GM18907 (cell line): ENCODE data around the gene MYL4.
"Not testable (repeated sequence)": the region's sequence is repeated elsewhere in the genome, so short reads cannot be mapped to it uniquely, and the experiment has no call there.

ENCODE experiments used
- ATAC-seq: cut with Tn5 transposase; IDR thresholded peaks from one replicate; pipeline ENCODE4 v1.9.1; 2021; ENCODE audit warnings: mild to moderate bottlenecking, moderate library complexity; ENCODE audit not compliant: unreplicated experiment

Gene MYL4

DNA sequence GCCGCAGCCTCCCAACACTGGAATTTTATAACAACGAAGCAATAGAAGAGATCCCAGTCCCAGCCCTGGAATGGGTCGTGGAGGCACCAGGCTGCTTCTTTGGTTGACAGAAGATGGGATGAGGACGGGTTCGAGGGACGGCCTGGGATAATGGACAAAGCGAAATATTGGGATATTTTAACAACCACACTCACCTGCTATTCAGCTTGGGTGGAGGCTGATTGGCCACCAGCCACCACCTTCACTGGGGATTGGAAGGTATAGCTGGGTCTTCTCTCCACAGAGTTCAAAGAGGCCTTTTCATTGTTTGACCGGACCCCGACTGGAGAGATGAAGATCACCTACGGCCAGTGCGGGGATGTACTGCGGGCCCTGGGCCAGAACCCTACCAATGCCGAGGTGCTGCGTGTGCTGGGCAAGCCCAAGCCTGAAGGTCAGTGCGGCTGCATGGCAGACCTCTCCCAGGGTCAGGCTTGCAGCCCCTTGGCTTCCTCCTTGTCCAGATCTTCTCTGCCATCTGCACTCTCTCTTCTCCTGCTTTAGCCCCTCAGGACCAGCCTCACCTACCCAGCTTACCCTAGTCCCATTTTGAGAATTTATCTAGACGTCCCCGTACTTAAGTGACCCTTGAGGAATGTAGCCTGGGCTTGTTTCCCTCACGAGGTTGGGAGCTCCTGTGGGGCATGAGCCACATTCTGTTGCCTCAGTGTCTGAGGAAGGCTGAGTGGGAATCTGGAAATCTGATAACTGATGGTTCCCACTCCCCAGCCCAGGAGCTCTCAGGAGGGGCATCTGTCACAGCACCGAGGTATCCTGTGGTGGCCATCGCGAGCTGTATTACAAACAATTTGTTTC lies 10.7 kb downstream of the MYL4 start:
- no peak for ATAC-seq

DNA sequence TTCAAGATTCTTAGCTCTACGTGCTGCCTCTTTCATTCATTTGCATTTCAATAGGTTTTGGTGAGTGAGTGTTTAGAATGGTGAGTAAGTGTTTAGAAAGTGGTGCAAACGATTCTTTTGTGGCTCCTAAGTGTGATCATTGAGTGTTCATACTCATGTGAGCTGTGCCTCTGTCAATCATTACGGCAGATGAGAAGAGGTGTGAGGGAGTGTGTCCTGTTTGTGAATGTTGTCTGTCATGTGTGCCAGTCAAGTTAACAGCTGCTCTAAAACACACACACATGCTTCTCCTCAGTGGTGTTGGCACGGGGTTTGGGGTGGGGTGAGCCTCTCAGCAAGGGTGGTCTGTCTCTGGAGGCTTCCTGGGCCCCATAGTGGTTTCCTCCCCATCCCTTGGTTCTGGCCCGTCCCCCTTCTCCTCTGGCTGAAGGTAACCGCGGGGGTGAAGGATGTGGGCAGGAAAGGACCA lies 11.4 kb downstream of the MYL4 start:
- no peak for ATAC-seq

DNA sequence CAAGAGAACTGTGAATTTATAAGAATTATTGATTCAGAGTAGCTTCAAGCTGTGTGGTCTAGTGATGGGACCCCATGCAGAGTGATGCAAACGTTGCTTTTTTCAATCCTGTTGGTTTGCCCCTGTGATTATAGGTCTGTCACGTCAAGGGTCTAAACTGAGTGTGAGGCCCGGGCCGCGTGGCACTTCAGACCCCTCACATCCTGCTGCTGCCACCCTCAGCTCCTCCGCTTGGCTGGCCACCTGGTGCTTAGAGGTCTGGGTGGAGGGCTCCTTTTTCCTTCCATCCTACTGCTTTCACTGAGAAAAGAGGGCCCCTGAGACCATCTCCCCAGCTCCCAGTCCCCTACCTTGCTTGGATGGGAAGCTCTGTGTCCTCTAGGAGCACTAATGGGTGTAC lies 12.0 kb downstream of the MYL4 start:
- ATAC-seq, result no peak

DNA sequence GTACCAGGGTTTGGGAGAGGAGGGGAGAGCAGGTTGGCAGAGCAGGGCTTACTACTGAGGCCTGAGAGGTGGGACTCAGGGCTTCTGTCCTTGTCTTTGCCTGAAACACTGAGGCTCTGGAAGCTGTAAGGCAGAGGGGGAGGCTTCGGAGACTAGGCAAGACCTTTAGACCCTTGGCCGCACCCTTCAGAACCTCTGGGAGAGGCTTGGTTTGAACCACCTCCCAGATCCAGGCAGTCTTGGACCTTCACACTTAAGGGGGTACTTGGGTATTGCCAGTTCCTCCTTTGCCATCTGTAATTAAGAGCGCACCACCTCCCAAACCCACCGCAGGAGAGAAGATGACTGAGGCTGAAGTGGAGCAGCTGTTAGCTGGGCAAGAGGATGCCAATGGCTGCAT lies 12.9 kb downstream of the MYL4 start:
- ATAC-seq, result no peak

DNA sequence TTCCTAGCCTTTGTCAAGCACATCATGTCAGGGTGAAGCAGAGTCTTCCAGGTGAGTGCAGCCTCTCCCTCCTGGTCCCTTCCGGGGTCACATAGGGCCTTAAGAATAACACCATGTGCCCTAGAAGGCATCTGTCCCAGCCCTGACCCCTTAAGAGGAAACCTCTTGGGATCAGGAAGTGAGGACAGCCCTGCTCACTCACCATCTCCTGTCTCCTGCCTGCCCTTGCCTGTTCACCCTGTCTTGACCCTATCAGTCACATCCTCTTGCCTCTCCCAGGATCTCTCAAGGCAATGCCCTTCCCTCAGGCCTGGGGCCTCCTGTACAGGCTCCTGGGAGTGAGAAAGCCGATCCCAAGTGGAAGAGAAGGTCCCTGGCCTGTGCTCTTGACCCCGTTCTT lies 13.9 kb downstream of the MYL4 start:
- ATAC-seq, result no peak

DNA sequence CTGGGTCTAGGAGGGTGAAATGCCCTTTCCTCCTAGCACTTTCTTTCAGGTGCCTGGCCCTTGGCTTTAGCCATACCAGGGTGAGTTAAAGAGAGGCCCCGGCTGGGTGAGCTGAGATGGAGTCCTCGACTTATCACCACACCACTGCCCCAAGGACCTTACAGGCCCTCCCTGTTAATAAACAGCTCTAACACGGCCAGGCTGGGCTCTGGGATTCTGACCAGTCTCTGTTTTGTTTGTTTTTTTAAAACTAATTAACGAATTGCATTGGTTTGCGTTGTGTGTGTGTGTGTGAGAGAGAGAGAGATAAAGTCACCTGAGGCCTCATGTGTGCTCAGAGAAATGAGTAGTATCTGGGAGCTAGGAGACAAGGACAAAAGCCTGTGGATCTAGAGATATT lies 14.3 kb downstream of the MYL4 start:
- ATAC-seq, result no peak

DNA sequence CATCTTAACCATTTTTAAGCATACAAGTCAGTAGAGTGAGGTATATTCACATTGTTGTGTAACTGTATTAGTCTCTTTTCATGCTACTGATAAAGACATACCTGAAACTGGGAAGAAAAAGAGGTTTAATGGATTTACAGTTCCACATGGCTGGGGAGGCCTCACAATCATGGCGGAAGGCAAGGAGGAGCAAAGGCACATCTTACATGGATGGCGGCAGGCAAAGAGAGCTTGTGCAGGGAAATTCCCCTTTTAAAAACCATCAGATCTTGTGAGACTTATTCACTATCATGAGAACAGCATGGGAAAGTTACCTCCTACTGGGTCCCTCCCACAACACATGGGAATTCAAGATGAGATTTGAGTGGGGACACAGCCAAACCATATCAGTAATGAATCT lies 14.9 kb downstream of the MYL4 start:
- ATAC-seq, result not testable (repeated sequence)

DNA sequence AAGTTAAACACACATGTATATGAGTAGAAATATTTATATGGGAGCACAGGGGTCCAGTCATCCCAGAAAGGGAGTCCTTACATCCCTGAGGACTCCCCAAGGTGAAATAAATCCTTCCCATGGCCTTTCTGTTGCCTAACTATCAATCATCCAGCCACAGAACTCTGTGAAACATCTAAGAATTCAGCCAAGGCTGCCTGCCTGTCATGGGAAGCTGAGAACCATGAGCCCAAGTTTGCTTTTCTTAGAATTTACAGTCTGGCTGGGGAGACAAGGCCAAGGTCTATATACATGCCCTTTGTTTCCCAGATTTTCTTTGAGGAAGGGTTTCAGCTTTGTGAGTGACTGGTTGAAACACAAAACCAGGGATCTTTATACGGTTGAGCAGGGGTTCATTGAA lies 15.8 kb downstream of the MYL4 start:
- no peak for ATAC-seq

DNA sequence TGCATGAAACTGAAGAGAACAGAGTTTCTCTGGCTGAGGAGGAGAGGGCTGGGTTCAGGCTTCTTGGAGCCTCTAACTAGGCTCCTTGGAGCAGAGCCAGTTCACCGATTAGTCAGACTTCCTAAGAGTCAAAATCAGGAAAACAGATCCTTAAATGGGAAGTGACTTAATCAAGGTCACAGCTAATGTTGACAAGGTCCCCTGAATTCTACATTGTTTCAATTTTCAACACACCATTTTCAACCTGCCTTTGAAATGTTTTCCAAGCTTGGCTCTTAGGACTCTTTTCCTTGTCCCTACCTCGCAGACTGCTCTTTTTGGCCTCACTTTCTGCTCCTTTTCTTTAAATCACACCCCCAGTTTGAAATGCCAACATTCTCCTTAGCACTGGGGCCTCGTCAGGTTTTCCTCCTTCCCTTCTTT lies 16.3 kb downstream of the MYL4 start:
- ATAC-seq, result no peak

DNA sequence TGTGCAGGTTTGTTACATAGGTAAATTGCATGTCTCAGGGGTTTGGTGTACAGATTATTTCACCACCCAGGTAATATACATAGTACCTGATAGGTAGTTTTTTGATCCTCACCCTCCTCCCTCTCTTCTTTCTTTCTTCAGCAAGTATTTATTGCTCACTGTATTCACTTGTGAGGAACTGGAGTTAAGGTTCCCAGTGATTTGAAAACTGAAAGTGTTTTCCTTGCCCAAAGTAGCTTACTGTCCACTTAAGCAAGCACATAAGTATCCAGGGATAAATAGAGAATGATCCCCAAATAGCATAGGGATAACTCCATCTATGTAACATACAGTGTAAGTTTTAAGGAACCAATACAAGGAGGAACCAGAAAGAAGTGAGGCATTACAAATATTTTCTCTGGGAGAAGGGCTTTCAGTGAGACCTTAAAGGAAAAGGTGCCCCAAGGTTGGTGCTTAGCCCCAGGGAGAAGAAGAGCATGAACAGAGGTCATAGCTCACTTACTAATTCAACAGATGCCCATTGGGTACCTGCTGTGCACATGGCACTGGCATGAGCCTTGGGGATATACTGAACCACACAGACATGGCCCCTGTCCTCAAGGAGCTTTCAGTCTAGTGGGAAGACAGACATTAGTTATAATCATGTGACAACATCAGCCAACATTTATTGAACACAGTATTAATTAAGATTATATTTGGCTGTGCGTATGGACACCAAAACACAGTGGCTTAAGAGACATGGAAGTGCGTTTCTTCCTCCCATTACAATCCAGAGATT lies 17.0 kb downstream of the MYL4 start:
- no peak for ATAC-seq

DNA sequence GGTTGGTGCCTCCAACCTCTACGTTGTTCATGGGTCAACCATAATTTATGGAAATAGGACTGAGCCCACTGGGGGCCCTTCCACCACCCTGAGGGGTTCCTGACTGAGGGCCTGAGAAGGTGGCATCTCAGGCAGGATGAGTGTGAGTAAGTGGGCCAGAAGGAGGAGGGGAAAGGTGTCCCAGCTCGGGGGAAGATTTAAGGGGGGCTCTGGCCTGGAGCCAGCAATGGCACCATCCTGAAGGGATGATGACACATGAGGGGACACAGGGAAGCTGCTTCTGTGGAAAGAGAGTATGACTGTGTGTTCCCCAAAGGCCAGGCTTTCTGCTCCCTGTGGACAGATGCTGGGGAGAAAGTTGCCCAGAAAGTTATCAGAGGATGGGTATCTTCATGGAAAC lies 18.7 kb downstream of the MYL4 start:
- ATAC-seq, result no peak

DNA sequence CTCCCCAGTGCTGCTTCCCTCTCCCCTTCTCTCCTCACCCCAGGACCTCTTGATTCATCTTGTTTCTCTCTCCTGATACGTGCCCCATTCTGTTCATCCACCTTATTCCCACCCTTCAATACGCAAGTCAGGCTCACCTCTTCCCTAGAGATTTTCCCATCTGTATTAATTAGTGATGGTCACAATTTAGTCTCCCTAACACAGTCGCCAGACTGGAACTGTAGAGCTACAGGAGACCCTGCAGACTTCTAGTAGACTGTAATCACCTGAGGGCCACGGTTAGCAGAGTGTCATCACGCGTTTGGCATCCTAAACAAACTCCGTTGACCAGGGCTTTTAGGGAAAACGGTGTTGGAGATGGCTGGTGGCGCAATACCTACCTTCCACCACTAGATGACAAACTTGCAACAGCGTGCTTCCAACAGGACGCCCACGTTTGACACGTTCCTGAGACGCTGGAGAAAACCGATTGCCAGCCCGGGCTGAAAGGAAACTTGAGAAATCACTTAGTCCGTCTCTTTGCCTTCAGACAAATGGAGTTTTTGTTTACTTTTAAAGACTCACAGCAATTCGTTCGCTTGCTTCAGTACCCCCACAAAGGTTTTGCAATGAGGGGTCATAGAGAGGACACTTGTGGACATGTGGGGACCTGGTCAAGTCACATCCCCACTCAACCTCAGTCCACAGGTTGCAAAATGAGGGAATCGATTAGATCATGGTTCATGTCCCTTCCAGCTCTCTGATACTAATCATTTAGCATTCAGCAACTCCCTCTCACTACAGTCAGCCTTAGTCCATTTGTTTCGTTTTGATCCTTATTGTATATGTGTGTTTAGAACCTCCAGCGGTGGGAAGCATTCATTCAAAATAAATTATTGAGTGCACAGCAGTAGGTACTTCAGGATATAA lies 20.6 kb downstream of the MYL4 start:
- ATAC-seq, result no peak

DNA sequence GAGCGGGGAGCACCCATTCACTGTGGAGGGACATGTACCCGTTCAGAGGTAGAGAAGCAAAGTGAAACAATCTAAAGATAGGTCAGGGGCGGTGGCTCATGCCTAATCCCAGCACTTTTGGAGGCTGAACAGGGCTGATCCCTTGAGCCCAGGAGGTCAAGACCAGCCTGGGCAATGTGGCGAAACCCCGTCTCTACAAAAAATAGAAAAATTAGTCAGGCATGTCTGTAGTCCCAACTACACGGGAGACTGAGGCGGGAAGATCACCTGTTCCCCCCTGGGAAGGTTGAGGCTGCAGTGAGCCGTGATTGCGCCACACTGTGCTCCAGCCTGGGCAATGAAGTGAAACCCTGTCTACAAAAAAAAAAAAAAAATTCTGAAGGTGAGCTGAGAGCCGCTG lies 21.7 kb downstream of the MYL4 start:
- no peak for ATAC-seq

DNA sequence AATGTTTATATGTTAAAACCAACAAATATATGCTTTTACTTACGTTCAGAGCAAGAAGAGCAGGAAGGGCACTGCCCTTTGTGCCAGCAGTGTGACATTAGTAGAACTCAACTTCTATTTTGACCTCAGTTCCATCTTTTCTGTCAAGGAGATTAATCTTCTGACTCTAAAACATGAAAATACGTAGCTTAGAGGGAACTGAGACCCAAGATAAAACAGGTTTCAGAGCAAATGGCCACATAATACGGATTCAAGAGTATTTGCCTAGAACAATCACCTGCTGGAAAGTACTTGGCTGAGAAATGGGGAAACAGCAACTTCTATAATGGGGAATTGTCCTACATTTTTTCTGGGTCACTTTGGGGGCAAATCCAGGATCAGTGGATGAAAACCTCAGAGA lies 22.2 kb downstream of the MYL4 start:
- ATAC-seq, result no peak

DNA sequence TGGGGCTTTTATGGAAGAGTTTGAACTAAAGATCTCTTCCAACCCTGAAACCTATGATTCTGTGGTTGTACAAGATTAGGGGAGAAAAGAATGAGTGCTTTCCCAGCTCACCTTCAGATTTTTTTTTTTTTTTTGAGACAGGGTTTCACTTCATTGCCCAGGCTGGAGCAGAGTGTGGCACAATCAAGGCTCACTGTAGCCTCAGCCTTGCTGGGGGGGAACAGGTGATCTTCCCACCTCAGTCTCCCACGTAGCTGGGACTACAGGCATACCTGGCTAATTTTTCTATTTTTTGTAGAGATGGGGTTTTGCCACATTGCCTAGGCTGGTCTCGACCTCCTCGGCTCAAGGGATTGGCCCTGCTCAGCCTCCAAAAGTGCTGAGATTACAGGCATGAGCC lies 22.7 kb downstream of the MYL4 start:
- ATAC-seq, result no peak

DNA sequence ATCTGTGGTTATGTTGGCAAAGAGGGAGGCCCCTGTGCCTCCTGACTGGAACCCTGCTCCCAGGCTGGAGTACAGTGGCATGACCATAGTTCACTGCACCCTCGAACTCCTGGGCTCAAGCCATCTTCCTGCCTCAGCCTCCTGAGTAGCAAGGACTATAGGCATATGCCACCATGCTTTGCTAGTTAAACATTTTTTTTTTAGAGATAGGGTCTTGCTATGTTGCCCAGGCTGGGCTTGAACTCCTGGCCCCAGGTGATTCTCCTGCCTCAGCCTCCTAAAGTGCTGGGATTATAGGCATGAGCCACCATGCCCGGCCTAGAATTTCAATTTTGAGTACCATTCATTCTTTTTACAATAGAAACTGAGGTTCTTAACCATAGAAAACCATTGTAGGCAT lies 23.3 kb downstream of the MYL4 start:
- ATAC-seq, result no peak

DNA sequence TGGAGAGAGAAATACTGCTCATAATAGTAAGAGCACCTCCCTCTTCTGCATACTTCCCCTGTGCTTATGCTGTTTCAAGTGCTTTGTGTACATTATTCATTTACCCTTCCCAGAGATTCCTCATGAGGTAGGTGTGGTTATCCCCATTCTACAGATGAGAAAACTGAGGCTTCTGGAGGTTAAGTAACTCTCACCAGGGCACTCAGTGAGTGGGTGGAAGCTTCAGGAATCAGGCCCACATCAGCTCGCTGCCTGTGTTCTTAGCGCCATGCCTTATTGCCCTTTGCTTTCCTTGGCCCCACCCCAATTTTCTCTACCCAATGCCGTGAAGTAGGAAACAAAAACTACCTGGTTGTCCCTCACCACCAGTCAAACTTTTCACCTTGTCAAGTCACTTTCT lies 26.4 kb downstream of the MYL4 start:
- no peak for ATAC-seq

DNA sequence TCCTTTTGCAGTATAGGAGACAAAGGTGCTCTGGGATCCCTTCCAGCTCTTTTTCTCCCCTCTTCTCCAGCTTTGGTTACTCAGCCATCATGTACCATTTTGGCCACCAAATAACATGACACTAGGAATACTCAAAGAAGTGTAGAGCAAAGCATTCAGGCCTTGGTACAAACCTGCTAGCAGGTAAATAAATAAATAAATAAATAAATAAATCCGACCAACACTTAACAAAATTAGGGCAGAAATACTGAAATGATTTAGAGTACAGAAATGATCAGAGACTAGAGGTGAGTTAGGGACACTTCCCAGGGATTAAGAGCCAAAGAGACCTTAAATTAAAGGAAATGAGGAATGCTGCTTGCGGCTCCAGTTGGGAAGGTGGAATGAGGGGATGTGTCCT lies 26.8 kb downstream of the MYL4 start:
- ATAC-seq, result no peak

DNA sequence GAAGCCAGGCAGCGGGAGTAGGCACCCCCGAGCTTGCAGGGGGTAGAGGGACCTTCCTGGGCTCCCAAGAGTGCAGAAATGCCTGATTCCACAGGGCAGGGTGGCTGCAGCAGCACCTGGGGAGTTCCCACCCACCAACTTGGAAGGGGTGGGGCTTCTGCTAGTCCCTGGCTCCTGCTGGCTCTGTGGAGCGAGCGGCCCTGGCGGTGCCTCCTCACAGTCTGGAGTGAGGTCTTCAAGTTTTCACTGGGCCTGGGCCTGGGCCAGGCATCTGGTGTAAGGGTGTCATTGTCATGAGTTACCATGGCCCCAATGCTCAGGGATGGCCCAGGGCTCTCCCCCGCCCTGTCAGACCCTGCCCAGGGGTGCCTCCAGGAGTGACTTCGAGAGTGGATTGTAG lies 28.7 kb downstream of the MYL4 start:
- no peak for ATAC-seq

DNA sequence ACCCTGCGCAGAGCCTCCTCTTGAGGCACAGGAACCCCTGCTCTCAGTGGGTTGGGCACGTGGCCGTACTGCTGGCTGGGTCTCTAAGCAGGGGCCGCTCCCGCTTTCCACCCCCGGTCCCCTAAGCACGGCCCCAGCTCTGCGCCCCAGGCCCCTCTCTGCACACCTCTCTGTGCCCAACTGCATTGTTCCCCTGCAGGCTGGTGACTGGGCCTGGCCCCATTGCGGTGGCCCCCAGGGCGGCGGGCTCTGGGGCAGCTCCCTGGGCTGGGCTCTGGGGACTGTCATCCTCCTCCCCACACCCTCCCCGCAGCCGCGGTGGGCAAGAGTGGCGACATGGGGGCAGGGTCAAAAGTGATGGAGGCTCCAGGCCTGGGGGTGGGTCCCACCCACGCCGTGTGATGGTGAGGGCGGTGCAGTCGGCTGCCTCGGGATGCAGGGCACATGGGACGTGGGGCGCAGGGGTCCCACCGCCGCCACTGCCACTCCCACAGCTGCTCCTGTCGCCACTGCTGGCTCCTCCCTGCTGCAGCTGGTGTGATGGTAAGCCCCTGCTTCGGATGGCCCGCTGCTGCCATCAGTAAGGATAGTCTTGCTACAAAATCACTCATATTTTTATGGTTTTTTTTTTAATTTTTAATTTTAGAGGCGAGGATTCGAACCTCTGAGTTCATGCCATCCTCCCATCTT lies 29.3 kb downstream of the MYL4 start:
- ATAC-seq, result no peak

DNA sequence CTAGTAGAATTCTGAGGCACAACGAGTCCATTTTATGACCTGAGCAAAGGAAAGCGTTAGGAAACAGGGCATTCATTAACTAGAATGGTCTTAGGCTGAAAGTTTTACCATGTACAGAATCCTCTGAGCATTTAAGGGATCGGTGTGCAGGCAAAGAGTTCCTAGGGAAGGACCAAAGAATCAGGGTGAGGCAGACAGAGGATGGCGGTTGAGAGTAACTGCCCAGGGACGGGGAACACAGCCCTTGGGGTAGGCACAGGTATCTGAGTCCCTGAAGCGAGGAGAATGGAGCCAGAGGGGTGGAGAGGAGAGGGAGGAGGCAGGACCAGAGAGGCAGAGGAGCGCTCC lies 30.4 kb downstream of the MYL4 start:
- ATAC-seq, result no peak
